GM19372 (cell line): Measurements from ENCODE around the gene ZNF263.

Experiments
- ATAC-seq: cut with Tn5 transposase; IDR thresholded peaks from one replicate; pipeline ENCODE4 v1.9.1; 2021; ENCODE audit warnings: mild to moderate bottlenecking, low read depth, moderate library complexity; ENCODE audit not compliant: unreplicated experiment

ZNF263 gene

GRCh38 chr16:3317315-3317999, 34.2 kb downstream of the ZNF263 start:
- ATAC-seq = no peak

DNA sequence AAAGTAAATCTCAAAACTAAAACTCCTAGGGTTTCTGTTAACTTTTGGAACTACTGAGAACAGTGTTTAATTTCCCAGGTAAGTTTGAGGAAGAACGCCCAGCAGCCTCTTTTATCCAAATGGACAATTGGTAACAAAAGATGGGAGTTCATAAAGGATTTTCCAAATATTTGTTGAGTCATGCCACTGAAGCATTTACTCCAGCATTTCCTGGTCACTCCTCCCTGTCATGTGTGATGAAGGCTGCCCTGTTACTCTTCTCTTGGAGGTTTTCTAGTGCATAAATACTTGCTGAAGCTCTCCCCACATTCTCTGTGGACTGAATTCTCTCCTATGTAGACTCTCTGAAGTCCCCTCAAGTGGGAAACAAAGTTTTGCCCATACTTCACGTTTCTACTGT, 38.5 kb downstream of the ZNF263 start:
- no peak for ATAC-seq

DNA sequence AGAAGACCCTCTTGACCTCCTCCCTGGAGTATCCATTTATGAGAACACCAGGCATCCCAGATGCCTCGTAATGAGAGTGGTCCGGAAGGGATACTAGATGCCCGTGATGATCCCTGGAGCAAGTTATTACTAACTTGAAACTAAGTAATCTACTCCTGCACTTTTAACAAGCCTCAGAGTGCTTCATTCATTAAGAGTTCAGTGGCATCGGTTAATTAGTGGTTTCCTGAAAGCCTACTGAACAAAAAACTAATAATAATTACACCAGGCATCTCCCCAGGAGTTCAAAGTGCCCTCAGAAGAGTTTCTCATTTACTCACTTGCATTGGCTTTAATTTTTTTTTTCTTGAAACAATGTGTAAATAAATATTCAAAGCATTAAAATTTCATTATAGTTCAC, 44.2 kb downstream of the ZNF263 start:
- no peak for ATAC-seq

DNA sequence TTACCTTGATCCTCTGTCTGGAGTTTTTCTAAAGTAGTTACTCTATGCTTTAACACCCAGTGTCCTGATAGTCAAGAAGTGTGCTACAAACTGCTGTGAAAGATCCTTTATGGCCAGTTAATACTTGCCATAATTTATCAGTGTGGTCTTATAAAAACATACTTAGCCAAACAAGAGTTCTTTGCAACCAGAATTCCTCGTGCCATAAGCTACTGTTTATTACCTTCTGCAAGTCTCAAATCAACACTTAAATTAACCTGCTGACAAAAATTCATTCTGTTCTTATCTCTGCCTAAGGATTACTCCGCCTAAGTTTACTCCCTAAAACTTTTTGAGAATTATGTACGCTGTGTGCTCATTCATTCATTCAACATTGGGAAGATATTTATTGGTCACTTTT, 44.8 kb downstream of the ZNF263 start:
- no peak for ATAC-seq

DNA sequence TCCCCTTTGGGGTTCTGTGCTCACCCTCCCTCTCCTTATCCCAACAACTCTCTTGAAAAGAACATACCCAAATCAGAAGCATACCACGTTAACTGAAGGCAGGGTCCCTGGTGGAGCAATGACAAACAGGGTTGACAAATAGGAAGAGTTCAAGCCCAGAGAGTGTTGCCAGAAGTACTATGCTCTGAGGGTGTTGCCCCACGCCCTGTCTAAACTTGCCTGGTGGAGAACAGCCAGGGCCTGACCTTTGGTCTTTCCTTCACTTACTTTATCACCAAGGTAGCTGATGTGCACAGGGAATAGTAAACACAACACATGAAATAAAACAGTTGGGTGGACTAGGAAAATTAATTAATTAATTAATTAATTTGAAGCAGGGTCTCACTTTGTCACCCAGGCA, 45.4 kb downstream of the ZNF263 start:
- ATAC-seq = no peak
